Spleen (tissue), 7 donors: ENCODE results near the gene P4HA3.

Experiments
- CTCF ChIP-seq, 11 experiments: fragments of 200-600 bp in 7 of 11; fragments of 450-650 bp in 4 of 11; sonication (generic) in 4 of 11; IDR thresholded peaks in 8 of 11; conservative IDR thresholded peaks in 3 of 11; 1 replicate in 7 of 11; 2 replicates in 4 of 11; pipeline versions ENCODE4 v1.4.0 to v1.8.0; 2016 to 2021; ENCODE audit warnings: antibody characterized with exemption in 11 of 11, inconsistent platforms in 4 of 11, mild to moderate bottlenecking in 1 of 11
- POLR2A ChIP-seq, 3 donors: fragments of 450-650 bp; IDR thresholded peaks; one replicate each; pipeline ENCODE4 v1.5.1; 2017; ENCODE audit warnings: antibody characterized with exemption in 3 of 3, mild to moderate bottlenecking in 1 of 3
- donor health status: DM: no; HTN: no; CAD: no; lungs with moderate emphysema.
- donor health status: DM: no; HTN: no; CAD: no.
- donor health status: DM: no; HTN: no; CAD: no.

GRCh38 chr11:74288161-74288560 lies 23.3 kb downstream of the P4HA3 start:
- no peak for TF ChIP-seq POLR2A (IDR thresholded peaks at IDR 0.05)
- TF ChIP-seq CTCF (IDR thresholded peaks at IDR 0.05 in 8 of 11, conservative IDR thresholded peaks at IDR 0.05 in 3 of 11): no peak
